GM12875 (cell line): Measurements from ENCODE around the gene CCDC116.
"Not testable (repeated sequence)": the region's sequence is repeated elsewhere in the genome, so short reads cannot be mapped to it uniquely, and the experiment has no call there.

Source experiments
- H3K4me3 ChIP-seq: one replicate; pipeline ENCODE4 v1.5.1; 2011; ENCODE audit warnings: low read depth, low read length, control low read depth
- CTCF ChIP-seq: IDR thresholded peaks from 2 replicates; pipeline ENCODE4 v1.5.1; 2011; ENCODE audit warnings: low read depth, mild to moderate bottlenecking, control low read depth, inconsistent platforms, low read length, moderate library complexity, borderline replicate concordance; ENCODE audit not compliant: insufficient read depth

The CCDC116 gene

GRCh38 chr22:21613553-21614233 lies 18.9 kb upstream of the CCDC116 start:
- TF ChIP-seq CTCF, result no peak
- no peak overlapping the region for H3K4me3 ChIP-seq

DNA sequence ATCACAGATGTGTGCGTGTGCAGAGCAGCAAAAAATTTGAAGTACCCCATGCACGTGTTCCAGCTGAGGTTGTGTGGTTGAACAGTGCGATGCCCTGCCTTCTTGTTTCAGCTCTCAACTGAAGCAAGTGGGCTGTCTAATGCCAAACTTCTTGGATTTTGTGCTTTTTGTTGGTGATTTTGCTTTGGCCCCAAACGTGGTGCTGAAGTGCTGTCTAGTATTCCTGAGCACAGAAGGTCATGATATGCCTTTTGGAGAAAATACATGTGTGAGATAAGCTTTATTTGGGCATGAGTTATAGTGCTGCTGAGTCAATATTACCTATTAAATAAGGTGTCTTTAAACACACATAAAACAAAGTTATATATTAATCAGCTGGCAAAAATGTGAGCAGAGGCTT lies 16.8 kb upstream of the CCDC116 start:
- no peak for TF ChIP-seq CTCF
- no peak overlapping the region for H3K4me3 ChIP-seq

GRCh38 chr22:21617337-21617736 lies 15.2 kb upstream of the CCDC116 start:
- not testable (repeated sequence) for H3K4me3 ChIP-seq

DNA sequence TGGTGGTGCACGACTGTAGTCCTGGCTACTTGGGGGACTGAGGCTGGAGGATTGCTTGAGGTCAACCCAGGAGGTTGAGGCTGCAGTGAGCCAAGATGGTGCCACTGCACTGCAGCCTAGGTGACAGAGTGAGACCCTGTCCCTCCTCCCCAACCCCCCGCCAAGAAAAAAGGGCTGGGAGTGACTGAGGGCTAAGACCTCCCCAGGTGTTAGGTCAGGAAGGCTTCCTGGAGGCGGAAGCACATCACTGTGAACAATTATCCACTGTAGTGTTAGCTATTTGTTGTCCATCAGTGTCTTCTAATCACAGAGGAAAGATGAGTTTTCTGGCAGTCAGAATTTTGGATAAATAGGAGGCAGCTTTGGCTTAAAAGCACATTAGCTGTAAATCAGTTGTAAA lies 11.5 kb upstream of the CCDC116 start:
- no peak overlapping the region for H3K4me3 ChIP-seq
- TF ChIP-seq CTCF, result no peak

DNA sequence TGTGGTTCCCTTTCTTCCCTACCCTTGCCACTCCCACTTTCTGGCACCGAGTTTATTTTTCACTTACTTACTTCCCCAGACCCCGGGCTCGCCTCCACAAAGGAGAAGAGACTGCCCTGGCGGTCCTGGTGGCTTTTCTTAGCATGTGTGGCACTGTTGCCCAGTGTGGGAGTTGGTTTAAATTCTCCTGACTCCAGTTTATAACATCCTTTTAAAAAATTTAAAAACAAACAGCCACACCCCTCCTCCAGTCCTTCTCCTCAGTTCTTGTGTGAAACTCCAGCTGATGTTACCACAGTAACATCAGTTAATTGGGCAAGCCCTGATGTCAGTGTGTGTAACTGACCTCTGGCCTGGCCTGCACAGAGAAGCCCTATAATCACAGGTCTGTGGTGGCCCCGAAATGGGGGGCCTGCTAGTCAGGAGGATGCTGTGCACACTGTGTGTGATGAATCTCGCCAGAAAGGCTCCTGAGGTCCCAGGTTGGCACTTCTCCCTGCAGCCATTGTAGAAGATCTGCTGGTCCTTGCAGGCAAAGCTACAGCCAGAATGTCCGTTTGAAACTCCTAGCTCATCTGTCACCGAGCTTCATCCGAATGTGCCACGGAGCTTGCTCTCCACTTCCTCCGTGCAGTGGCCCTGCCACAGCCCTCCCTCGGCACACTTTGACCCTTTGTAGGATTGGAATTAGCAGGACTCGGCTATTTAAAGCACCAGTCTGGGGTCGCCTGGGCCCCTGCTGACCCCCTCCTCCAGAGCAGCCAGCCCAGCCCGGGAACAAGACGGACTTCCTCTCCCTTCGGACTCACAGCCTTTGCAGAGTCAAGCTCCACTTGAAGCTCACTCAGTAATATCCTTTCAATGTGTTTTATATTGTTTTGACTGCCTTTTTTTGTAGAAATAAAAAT lies 10.3 kb upstream of the CCDC116 start:
- H3K4me3 ChIP-seq, result no peak overlapping the region
- TF ChIP-seq CTCF, result no peak

DNA sequence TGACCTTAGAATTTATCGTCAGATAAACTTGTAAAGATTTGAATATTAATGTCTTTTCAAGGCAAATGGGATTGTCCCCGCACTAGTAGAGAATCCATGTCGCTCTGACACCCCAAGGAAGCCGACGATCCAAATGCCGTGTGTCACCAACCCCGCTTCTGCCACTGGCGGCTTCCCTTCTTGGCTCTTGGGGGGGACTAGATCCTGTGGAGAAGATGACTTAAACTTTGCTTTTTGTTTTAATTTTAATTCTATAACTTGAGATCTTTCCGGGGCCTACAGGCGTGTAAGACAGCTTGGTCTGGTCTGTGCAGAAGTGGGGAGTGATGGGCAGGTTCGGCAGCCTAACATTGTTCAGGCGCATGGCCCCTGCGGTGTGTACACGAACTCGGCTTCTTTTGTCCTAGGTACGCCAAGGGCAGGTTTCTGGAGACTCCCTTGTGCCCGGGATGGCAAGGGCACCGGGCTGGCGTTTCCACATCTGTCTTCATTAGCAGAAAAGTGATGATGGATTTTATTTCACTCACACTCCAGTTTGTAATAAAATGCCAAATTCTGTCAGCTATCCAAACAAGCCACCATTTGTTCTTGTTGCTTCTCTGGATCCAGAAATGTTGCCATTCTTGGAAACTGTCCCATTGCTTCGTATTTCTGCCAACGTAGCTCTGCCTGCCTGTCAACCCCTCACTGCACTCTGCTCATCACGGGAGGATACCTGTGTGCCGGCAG lies 9.5 kb upstream of the CCDC116 start:
- no peak overlapping the region for H3K4me3 ChIP-seq
- no peak for TF ChIP-seq CTCF

DNA sequence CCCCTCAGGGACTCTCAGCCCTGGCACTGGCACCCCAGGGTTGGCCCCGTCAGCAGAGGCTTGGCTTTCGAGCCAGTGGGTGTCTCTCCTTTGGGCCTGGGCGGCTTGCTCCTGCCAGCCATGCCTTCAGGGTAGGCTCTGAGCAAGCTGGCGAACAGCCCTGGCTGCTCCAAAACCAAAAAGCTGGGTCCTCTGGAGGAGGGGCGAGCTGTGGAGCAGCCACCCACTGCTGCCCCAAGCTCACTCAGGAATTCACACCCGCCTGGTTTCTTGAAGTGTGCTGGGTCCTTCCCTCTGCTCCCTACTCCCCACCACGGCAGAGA lies 9.0 kb upstream of the CCDC116 start:
- TF ChIP-seq CTCF, result no peak
- H3K4me3 ChIP-seq, result no peak overlapping the region
